ENCODE data around the gene RHOH.

The RHOH gene

GRCh38 chr4:40243386-40243948, 46.6 kb downstream of the RHOH start:
- H3K9me3 Mint-ChIP-seq: no peaks in the 10 kb centered on the region
- peaks cover 25% of the 10 kb centered on the region for H3K36me3 Mint-ChIP-seq
- DNase-seq (ENCODE audit: low spot score in 2 of 2) (no peak), ATAC-seq (ENCODE audit: low read depth) (no peak)
- no peaks in the 10 kb centered on the region for H3K27me3 Mint-ChIP-seq
- H3K4me1 Mint-ChIP-seq: peaks cover 55% of the 10 kb centered on the region
- H3K27ac Mint-ChIP-seq: peak overlapping the region; percentile 76
- no peak overlapping the region for H3K4me3 Mint-ChIP-seq

- H3K36me3 Mint-ChIP-seq: peaks cover 25% of the 10 kb centered on the region
- H3K27ac Mint-ChIP-seq: peak overlapping the region; percentile 86
Observed at GRCh38 chr4:40244606-40245005, 47.8 kb downstream of the RHOH start.

GRCh38 chr4:40245550-40245949, 48.7 kb downstream of the RHOH start:
- H3K9me3 Mint-ChIP-seq: no peaks in the 10 kb centered on the region
- no peak for DNase-seq (ENCODE audit: low spot score in 2 of 2)
- peaks cover 45% of the 10 kb centered on the region for H3K4me1 Mint-ChIP-seq
- peaks cover 23% of the 10 kb centered on the region for H3K36me3 Mint-ChIP-seq
- H3K4me3 Mint-ChIP-seq: no peak overlapping the region
- no peak for ATAC-seq (ENCODE audit: low read depth)
- H3K27me3 Mint-ChIP-seq: no peaks in the 10 kb centered on the region
- H3K27ac Mint-ChIP-seq: peak overlapping the region; percentile 86

More at GRCh38 chr4:40244606-40245005, 47.8 kb downstream of the RHOH start:
- no peak for DNase-seq (ENCODE audit: low spot score in 2 of 2)
- Mint-ChIP-seq H3K9me3 (no peaks in the 10 kb centered on the region), H3K4me1 (peaks cover 48% of the 10 kb centered on the region), H3K27me3 (no peaks in the 10 kb centered on the region), H3K4me3 (no peak overlapping the region)
- ATAC-seq (ENCODE audit: low read depth): no peak

GRCh38 chr4:40246011-40246900, 49.4 kb downstream of the RHOH start:
- Mint-ChIP-seq H3K4me1 (peaks cover 45% of the 10 kb centered on the region), H3K4me3 (no peak overlapping the region), H3K27ac (peak overlapping the region; percentile 86), H3K36me3 (peaks cover 23% of the 10 kb centered on the region), H3K27me3 (no peaks in the 10 kb centered on the region), H3K9me3 (no peaks in the 10 kb centered on the region)
- DNase-seq (ENCODE audit: low spot score in 2 of 2): no peak
- no peak for ATAC-seq (ENCODE audit: low read depth)

GRCh38 chr4:40246938-40247337, 50.1 kb downstream of the RHOH start:
- peaks cover 21% of the 10 kb centered on the region for H3K36me3 Mint-ChIP-seq
- H3K4me1 Mint-ChIP-seq: peaks cover 44% of the 10 kb centered on the region
- H3K27me3 Mint-ChIP-seq: no peaks in the 10 kb centered on the region
- DNase-seq (ENCODE audit: low spot score in 2 of 2) (no peak), ATAC-seq (ENCODE audit: low read depth) (no peak)
- no peak overlapping the region for H3K4me3 Mint-ChIP-seq
- peak overlapping the region; percentile 86 for H3K27ac Mint-ChIP-seq
- H3K9me3 Mint-ChIP-seq: no peaks in the 10 kb centered on the region

- peaks cover 19% of the 10 kb centered on the region for H3K36me3 Mint-ChIP-seq
- H3K4me1 Mint-ChIP-seq: peaks cover 41% of the 10 kb centered on the region
- no peaks in the 10 kb centered on the region for H3K27me3 Mint-ChIP-seq
- no peaks in the 10 kb centered on the region for H3K9me3 Mint-ChIP-seq
- H3K27ac Mint-ChIP-seq: peak overlapping the region; percentile 86
- DNase-seq (ENCODE audit: low spot score in 2 of 2) (peak in 1 of 2 donors; percentile 22), ATAC-seq (ENCODE audit: low read depth) (peak; percentile 91)
- no peak overlapping the region for H3K4me3 Mint-ChIP-seq
Observed at GRCh38 chr4:40247350-40247749, 50.5 kb downstream of the RHOH start.

GRCh38 chr4:40251366-40251765, 54.5 kb downstream of the RHOH start:
- ATAC-seq (ENCODE audit: low read depth): no peak
- Mint-ChIP-seq H3K36me3 (no peaks in the 10 kb centered on the region), H3K9me3 (no peaks in the 10 kb centered on the region), H3K4me3 (no peak overlapping the region), H3K27ac (no peak overlapping the region), H3K4me1 (peaks cover 25% of the 10 kb centered on the region), H3K27me3 (no peaks in the 10 kb centered on the region)
- DNase-seq (ENCODE audit: low spot score in 2 of 2): no peak

GRCh38 chr4:40253906-40254305, 57.1 kb downstream of the RHOH start:
- Mint-ChIP-seq H3K4me3 (no peak overlapping the region), H3K36me3 (no peaks in the 10 kb centered on the region), H3K27me3 (no peaks in the 10 kb centered on the region), H3K9me3 (no peaks in the 10 kb centered on the region), H3K27ac (no peak overlapping the region), H3K4me1 (peaks cover 15% of the 10 kb centered on the region)
- DNase-seq (ENCODE audit: low spot score in 2 of 2) (no peak), ATAC-seq (ENCODE audit: low read depth) (no peak)

GRCh38 chr4:40254608-40255392, 58.0 kb downstream of the RHOH start:
- Mint-ChIP-seq H3K4me3 (no peak overlapping the region), H3K9me3 (no peaks in the 10 kb centered on the region), H3K27me3 (no peaks in the 10 kb centered on the region), H3K4me1 (peaks cover 15% of the 10 kb centered on the region), H3K27ac (peak overlapping the region; percentile 18), H3K36me3 (no peaks in the 10 kb centered on the region)
- DNase-seq (ENCODE audit: low spot score in 2 of 2) (no peak), ATAC-seq (ENCODE audit: low read depth) (no peak)

GRCh38 chr4:40255393-40256281, 58.8 kb downstream of the RHOH start:
- peak overlapping the region; percentile 18 for H3K27ac Mint-ChIP-seq
- H3K4me3 Mint-ChIP-seq: no peak overlapping the region
- no peaks in the 10 kb centered on the region for H3K27me3 Mint-ChIP-seq
- H3K36me3 Mint-ChIP-seq: no peaks in the 10 kb centered on the region
- no peak for DNase-seq (ENCODE audit: low spot score in 2 of 2)
- no peaks in the 10 kb centered on the region for H3K9me3 Mint-ChIP-seq
- H3K4me1 Mint-ChIP-seq: peaks cover 15% of the 10 kb centered on the region
- ATAC-seq (ENCODE audit: low read depth): no peak

GRCh38 chr4:40256329-40256728, 59.5 kb downstream of the RHOH start:
- Mint-ChIP-seq H3K4me1 (peaks cover 14% of the 10 kb centered on the region), H3K27ac (no peak overlapping the region), H3K9me3 (no peaks in the 10 kb centered on the region), H3K27me3 (no peaks in the 10 kb centered on the region), H3K4me3 (no peak overlapping the region), H3K36me3 (no peaks in the 10 kb centered on the region)
- DNase-seq (ENCODE audit: low spot score in 2 of 2) (no peak), ATAC-seq (ENCODE audit: low read depth) (no peak)

GRCh38 chr4:40256817-40257216, 60.0 kb downstream of the RHOH start:
- no peak for DNase-seq (ENCODE audit: low spot score in 2 of 2)

GRCh38 chr4:40258627-40259026, 61.8 kb downstream of the RHOH start:
- Mint-ChIP-seq H3K4me3 (no peak overlapping the region), H3K9me3 (no peaks in the 10 kb centered on the region), H3K27me3 (no peaks in the 10 kb centered on the region), H3K4me1 (peaks cover 11% of the 10 kb centered on the region), H3K36me3 (no peaks in the 10 kb centered on the region), H3K27ac (no peak overlapping the region)
- ATAC-seq (ENCODE audit: low read depth) (no peak), DNase-seq (ENCODE audit: low spot score in 2 of 2) (no peak)

More at GRCh38 chr4:40256817-40257216, 60.0 kb downstream of the RHOH start:
- no peaks in the 10 kb centered on the region for H3K27me3 Mint-ChIP-seq
- peaks cover 14% of the 10 kb centered on the region for H3K4me1 Mint-ChIP-seq
- H3K27ac Mint-ChIP-seq: no peak overlapping the region
- no peaks in the 10 kb centered on the region for H3K9me3 Mint-ChIP-seq
- no peak for ATAC-seq (ENCODE audit: low read depth)
- H3K36me3 Mint-ChIP-seq: no peaks in the 10 kb centered on the region
- H3K4me3 Mint-ChIP-seq: no peak overlapping the region
